Measurements from ENCODE around the gene CHCHD5.

- TF ChIP-seq TAF1 (IDR thresholded peaks at IDR 0.05; ENCODE audit: borderline replicate concordance, low read depth, low read length), result no peak
- TF ChIP-seq POLR2AphosphoS5 (IDR thresholded peaks at IDR 0.05; ENCODE audit: low read depth, low read length), result no peak
- no peak for TF ChIP-seq POLR2A (IDR thresholded peaks at IDR 0.05; ENCODE audit: low read depth, low read length)
These were observed 43.5 kb upstream of the CHCHD5 start for GRCh38 chr2:112540906-112541305.

Measured in GM12892 (cell line).